ENCODE data around the gene TSHZ1. TPM values are rescaled to one million over a fixed set of nuclear protein-coding genes. Genes with fewer than 3 reads are reported as not detected.
A peak's percentile ranks its signal among the peaks of the same experiment; 100 is the strongest.

Gene TSHZ1
- total RNA-seq, 1 donor, result 13.4 TPM

DNA sequence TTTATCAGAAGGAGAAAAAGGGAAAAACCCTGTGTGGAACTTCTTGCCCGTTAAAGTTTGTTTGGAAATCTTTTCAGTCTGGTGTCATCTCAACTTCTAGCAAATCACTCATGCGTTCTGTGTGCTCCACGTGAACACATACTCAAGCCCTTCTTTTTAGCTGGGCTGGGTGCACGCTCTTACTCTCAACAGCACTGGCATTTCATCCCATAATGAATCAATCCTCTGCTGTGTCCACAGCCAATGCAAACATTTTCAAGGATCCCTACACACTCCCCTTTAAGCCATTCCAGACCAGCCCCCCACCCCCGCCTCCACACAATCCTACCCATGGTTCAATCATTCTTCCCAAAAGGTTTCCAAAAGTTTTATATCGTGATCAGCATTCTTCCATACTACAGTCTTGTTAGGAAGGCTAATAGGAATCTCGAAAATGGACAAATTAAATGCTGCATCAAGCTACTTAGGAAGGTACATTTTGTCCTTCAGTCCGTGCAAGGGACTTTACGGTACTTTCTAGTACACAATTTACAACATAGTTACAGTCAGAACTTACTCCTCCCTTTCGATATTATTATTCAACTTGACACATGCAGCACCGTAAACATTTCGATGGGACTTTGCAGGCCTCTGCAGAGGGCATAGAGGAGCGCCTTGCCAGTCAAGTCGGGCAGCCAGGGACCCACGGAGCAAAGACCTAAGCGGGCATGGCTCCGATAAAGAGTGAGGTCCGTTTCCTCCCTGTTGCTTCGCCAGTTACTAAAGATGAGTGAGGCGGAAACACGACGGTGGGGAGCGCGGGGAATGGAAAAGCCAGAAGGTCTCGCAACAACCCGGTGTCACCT is 3.1 kb upstream of the TSHZ1 start:
- TF ChIP-seq, protein P1, sequence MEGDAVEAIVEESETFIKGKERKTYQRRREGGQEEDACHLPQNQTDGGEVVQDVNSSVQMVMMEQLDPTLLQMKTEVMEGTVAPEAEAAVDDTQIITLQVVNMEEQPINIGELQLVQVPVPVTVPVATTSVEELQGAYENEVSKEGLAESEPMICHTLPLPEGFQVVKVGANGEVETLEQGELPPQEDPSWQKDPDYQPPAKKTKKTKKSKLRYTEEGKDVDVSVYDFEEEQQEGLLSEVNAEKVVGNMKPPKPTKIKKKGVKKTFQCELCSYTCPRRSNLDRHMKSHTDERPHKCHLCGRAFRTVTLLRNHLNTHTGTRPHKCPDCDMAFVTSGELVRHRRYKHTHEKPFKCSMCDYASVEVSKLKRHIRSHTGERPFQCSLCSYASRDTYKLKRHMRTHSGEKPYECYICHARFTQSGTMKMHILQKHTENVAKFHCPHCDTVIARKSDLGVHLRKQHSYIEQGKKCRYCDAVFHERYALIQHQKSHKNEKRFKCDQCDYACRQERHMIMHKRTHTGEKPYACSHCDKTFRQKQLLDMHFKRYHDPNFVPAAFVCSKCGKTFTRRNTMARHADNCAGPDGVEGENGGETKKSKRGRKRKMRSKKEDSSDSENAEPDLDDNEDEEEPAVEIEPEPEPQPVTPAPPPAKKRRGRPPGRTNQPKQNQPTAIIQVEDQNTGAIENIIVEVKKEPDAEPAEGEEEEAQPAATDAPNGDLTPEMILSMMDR (IDR thresholded peaks at IDR 0.05; ENCODE audit: insufficient read depth, low read depth, low read length), result no peak
- H3K4me3 ChIP-seq (ENCODE audit: low read depth, low read length), result peak overlapping the region; percentile 92
- peak; percentile 66 for DNase-seq (ENCODE audit: low read depth)

DNA sequence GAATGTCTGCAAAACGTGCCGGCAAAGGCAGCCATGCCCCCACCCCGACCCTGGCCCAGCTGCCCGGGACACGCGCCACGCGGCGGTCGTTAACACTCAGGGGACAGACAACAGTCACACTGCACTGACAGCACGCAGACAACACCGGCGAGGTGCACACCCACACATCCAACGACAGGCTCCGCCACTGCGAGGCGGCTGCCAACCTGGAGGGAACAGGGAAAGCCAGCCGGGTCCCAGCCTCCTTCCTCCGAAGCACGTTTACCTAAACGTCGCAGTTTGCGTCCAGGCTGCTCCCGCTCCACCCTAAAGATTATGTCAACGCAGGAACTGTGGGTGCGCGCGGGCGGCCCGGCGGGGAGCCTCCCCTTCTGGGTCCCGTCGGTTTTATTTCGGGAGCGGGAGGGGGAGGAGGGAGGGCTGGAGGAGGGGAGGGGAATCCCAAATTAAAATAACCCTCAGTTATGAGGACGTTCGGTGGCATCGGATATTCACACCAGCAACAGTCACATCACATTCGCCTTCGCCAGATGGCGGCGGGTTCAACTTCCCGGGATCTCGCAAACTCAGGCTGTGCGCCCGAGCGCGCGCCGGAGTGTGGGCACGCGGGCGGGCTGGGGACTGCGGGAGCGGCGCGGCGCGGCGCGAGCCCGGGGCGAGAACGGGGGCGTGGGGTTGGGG is 2.3 kb upstream of the TSHZ1 start:
- peak; percentile 70 for DNase-seq (ENCODE audit: low read depth)
- peak overlapping the region; percentile 92 for H3K4me3 ChIP-seq (ENCODE audit: low read depth, low read length)
- TF ChIP-seq, protein P1 (IDR thresholded peaks at IDR 0.05; ENCODE audit: insufficient read depth, low read depth, low read length), result no peak

DNA sequence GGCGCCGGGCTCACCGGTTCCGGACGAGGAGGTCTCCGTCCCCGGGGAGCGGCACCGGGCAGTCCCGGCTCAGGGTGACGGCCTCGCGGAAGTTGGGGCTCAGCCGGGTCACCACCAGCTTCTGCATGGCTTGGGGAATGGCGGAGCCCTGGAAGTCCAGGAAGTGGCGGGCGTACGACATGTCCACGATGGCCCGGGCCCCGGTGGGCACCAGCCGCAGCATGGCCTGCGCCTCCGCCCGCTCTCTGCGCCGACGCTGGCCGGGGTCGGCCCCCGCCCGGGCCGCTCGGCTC is 1.8 kb upstream of the TSHZ1 start:
- no peak for DNase-seq (ENCODE audit: low read depth)
- H3K4me3 ChIP-seq (ENCODE audit: low read depth, low read length), result peak overlapping the region; percentile 92
- TF ChIP-seq, protein P1 (IDR thresholded peaks at IDR 0.05; ENCODE audit: insufficient read depth, low read depth, low read length), result no peak

DNA sequence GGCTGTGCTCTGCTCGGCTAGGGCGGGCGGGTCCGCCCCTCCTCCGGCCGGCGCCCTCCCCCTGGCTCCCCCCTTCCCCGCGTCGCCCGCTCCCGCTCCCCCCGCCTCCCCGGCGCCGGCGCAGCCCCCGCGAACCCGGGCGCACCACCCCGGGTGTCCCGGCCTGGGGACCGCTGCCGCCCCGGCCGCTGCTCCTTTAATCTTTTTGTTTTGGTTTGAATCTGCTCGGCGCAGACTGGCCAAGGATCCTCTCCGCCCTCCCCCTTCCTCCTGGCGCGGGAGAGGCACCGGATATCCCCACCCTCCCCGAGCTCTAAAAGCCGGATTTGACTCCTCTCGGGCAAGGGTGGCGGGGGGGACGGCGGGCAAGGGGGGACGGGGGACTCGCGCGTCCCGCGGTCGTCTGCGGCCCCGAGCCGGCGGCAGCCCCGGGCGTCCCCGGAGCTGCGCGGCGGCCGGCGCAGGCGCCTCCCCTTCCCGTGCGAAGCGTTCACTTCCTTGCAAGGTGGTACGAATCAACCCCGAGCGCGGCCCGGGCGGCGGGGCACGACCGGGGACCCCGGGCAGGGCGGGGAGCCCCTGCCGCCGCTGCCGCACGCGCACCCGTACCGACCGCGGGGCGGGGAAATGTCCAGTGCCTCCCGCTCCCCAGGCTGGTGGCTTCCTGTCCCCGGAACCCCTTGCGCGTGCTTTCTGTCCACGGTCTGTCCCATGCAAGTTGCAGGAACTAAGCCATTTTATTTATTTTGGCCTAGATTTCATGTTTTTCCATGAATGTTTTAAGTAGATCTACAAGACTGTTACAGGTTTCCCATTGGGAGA is 1.3 kb upstream of the TSHZ1 start, which contains the start of gene PTGR3:
TSS of gene PTGR3 (minus strand) at position 11 of the 822 bp plus-strand sequence. CDS start 81 bp downstream, outside the sequence.
- H3K4me3 ChIP-seq (ENCODE audit: low read depth, low read length), result peak within 1 kb of the TSS; percentile 92
- TF ChIP-seq, protein P1 (IDR thresholded peaks at IDR 0.05; ENCODE audit: insufficient read depth, low read depth, low read length), result no peak
- peak; percentile 91 for DNase-seq (ENCODE audit: low read depth)

DNA sequence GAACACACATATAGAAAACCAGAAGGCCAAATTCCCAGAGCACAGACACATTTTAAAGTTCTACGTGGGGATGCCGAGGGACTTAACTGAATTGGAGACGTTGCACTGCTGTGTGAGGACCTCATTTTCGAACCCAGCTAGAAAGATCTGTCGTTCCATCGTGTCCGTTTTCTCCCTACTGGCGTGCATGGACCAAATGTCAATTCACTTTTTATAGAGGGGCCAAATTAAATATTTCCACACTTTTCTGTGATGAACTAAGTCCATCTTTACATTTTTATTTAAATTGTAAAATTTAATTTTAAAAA is 692 bp upstream of the TSHZ1 start:
- TF ChIP-seq, protein P1 (IDR thresholded peaks at IDR 0.05; ENCODE audit: insufficient read depth, low read depth, low read length), result no peak
- H3K4me3 ChIP-seq (ENCODE audit: low read depth, low read length), result peak overlapping the region; percentile 92
- DNase-seq (ENCODE audit: low read depth), result no peak

DNA sequence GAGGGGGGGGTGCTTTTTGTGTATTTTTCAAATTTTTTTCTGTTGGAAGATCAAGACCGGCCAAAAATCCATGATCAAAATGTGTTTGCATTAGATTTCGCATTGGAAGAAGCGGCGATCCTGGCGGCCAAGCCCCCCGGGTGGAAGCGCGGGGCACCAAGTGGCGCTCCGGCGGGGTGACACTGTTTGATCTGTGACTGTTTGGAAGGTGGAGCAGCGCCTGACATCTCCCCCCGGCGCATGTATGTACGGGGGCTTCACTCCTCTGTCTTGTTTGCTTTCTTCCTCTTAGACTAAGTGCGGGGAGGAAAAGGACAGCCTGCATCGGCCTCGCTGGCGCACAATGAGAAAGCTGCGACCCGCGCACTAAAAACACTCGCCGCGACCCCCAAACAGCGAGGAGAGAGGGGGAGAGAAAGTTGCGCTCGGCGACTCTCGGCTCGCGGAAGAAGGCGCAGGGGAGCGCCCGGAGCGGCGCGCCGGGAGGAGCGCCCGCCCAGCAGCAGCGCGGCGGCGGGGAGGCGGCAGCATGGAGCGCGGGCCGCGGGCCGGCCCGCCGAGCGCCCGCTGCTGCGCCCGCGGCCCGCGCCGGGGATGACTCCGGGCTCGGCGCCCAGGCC is 515 bp downstream of the TSHZ1 start:
- TF ChIP-seq, protein P1 (IDR thresholded peaks at IDR 0.05; ENCODE audit: insufficient read depth, low read depth, low read length), result no peak
- peak overlapping the region; percentile 92 for H3K4me3 ChIP-seq (ENCODE audit: low read depth, low read length)
- no peak for DNase-seq (ENCODE audit: low read depth)

Measured in fibroblast of villous mesenchyme (primary cell).